CD14-positive monocyte (primary cell): ENCODE measurements around the gene ZNF697. TPM values are rescaled to one million over a fixed set of nuclear protein-coding genes. Genes with fewer than 3 reads are reported as not detected.

Experiments
- DNase-seq, 3 donors: peaks; one replicate each; pipeline ENCODE4 v3.0.0-alpha.2; 2011 to 2022
- H2AFZ ChIP-seq: 2 replicates; pipeline ENCODE4 v1.6.0; 2012; ENCODE audit warnings: mild to moderate bottlenecking, low read depth, low read length, inconsistent platforms; ENCODE audit not compliant: insufficient read depth, poor library complexity, severe bottlenecking
- H3K27ac ChIP-seq, 2 donors: 1 replicate in 1 of 2; 2 replicates in 1 of 2; pipeline ENCODE4 v1.5.1; 2012 to 2013; ENCODE audit warnings: low read length in 2 of 2, control low read depth in 1 of 2, inconsistent platforms in 1 of 2, low read depth in 1 of 2, mild to moderate bottlenecking in 1 of 2
- H3K27me3 ChIP-seq, 2 donors: one replicate each; pipeline versions ENCODE4 v1.6.0 to v1.6.1; 2011 to 2013; ENCODE audit warnings: low read length in 2 of 2; ENCODE audit not compliant: control insufficient read depth in 2 of 2, insufficient read depth in 2 of 2
- H3K36me3 ChIP-seq, 2 donors: replicated peaks in 1 of 2; 1 replicate in 1 of 2; 2 replicates in 1 of 2; pipeline versions ENCODE4 v1.5.1 to v1.6.1; 2012 to 2013; ENCODE audit warnings: low read length in 2 of 2, control low read depth in 1 of 2, inconsistent platforms in 1 of 2, mild to moderate bottlenecking in 1 of 2; ENCODE audit not compliant: insufficient read depth in 2 of 2, control insufficient read depth in 1 of 2
- H3K4me1 ChIP-seq, 2 donors: 1 replicate in 1 of 2; 2 replicates in 1 of 2; pipeline versions ENCODE4 v1.5.1 to v1.6.1; 2012 to 2013; ENCODE audit warnings: low read length in 2 of 2, control low read depth in 1 of 2, inconsistent platforms in 1 of 2, mild to moderate bottlenecking in 1 of 2, moderate library complexity in 1 of 2; ENCODE audit not compliant: insufficient read depth in 2 of 2, control insufficient read depth in 1 of 2
- H3K4me2 ChIP-seq: replicated peaks from 2 replicates; pipeline ENCODE3; 2012; ENCODE audit warnings: low read length, moderate library complexity, mild to moderate bottlenecking; ENCODE audit not compliant: poor library complexity, severe bottlenecking; ENCODE audit errors: extremely low read depth
- H3K4me3 ChIP-seq, 3 experiments: fragments of 200-600 bp in 1 of 3; sonication (generic) in 1 of 3; replicated peaks in 1 of 3; 1 replicate in 2 of 3; 2 replicates in 1 of 3; pipeline ENCODE4 v1.5.1; 2011 to 2013; ENCODE audit warnings: low read length in 3 of 3, mild to moderate bottlenecking in 3 of 3, control low read depth in 2 of 3, low read depth in 2 of 3, inconsistent platforms in 1 of 3, moderate library complexity in 1 of 3
- H3K79me2 ChIP-seq: 2 replicates; pipeline ENCODE4 v1.6.0; 2012; ENCODE audit warnings: mild to moderate bottlenecking, control low read depth, inconsistent platforms, low read length, moderate library complexity; ENCODE audit not compliant: insufficient read depth
- H3K9ac ChIP-seq: 2 replicates; pipeline ENCODE4 v1.6.0; 2017; ENCODE audit warnings: low read length, mild to moderate bottlenecking; ENCODE audit not compliant: insufficient read depth, poor library complexity, severe bottlenecking
- H3K9me3 ChIP-seq, 2 donors: replicated peaks in 1 of 2; 1 replicate in 1 of 2; 2 replicates in 1 of 2; pipeline versions ENCODE4 v1.5.1 to v1.6.1; 2012 to 2013; ENCODE audit warnings: low read length in 2 of 2, control low read depth in 1 of 2; ENCODE audit not compliant: control insufficient read depth in 1 of 2, insufficient read depth in 1 of 2
- H4K20me1 ChIP-seq: 2 replicates; pipeline ENCODE4 v1.6.0; 2012; ENCODE audit warnings: mild to moderate bottlenecking, low read length, control low read depth, moderate library complexity; ENCODE audit not compliant: insufficient read depth
- H3K27ac Mint-ChIP-seq, 7 donors: one replicate each; pipeline ENCODE4 v1.8.0; 2020; ENCODE audit warnings: mild to moderate bottlenecking in 7 of 7, mixed read lengths in 7 of 7, moderate library complexity in 6 of 7, inconsistent platforms in 2 of 7
- H3K27me3 Mint-ChIP-seq, 3 donors: one replicate each; pipeline ENCODE4 v1.8.0; 2021 to 2022; ENCODE audit warnings: low read depth in 3 of 3, mild to moderate bottlenecking in 3 of 3, mixed read lengths in 3 of 3, moderate library complexity in 3 of 3, inconsistent platforms in 1 of 3
- H3K36me3 Mint-ChIP-seq, 2 donors: one replicate each; pipeline ENCODE4 v1.8.0; 2020; ENCODE audit warnings: mixed read lengths in 2 of 2, inconsistent platforms in 1 of 2, mild to moderate bottlenecking in 1 of 2
- H3K4me1 Mint-ChIP-seq: one replicate; pipeline ENCODE4 v1.8.0; 2020; ENCODE audit warnings: mild to moderate bottlenecking, mixed read lengths
- H3K4me3 Mint-ChIP-seq, 2 donors: one replicate each; pipeline ENCODE4 v1.8.0; 2020; ENCODE audit warnings: mild to moderate bottlenecking in 2 of 2, mixed read lengths in 2 of 2, moderate library complexity in 1 of 2
- H3K9me3 Mint-ChIP-seq, 7 donors: one replicate each; pipeline ENCODE4 v1.8.0; 2020 to 2022; ENCODE audit warnings: mixed read lengths in 7 of 7, mild to moderate bottlenecking in 6 of 7, moderate library complexity in 6 of 7, inconsistent platforms in 2 of 7
- intact Hi-C, 2 donors: fragments of 100-400 bp; cut with micrococcal nuclease; formaldehyde crosslinking; loops; one replicate each; pipeline versions ENCODE4 v1.15.0 to v1.15.1; 2023
- polyA plus RNA-seq, 3 donors: library from polyadenylated mRNA; depleted of rRNA in 1 of 3; unstranded in 2 of 3; stranded (reverse) in 1 of 3; fragments of 300-500 nt in 2 of 3; fragments of >200 nt in 1 of 3; fragmentation: Illumina TruSeq in 2 of 3; gene quantifications; 1 replicate in 2 of 3; 2 replicates in 1 of 3; pipeline ENCODE4 v1.2.3, GENCODE V29; 2012 to 2021
- TF ChIP-seq, protein P1 (sequence below): fragments of 200-600 bp; IDR thresholded peaks from one replicate; pipeline ENCODE4 v1.8.0; 2022; ENCODE audit warnings: antibody characterized with exemption, mild to moderate bottlenecking

ZNF697 gene
- polyA plus RNA-seq, 3 donors: 0.37 to 3.1 (median 0.49) TPM

- Histone ChIP-seq H3K79me2 (no peaks in the 10 kb centered on the region), H4K20me1 (no peaks in the 10 kb centered on the region), H3K27me3 (no peaks in the 10 kb centered on the region), H3K4me1 (no peaks in the 10 kb centered on the region), H3K36me3 (no peaks in the 10 kb centered on the region), H3K4me2 (no peak overlapping the region), H3K9ac (no peak overlapping the region), H3K27ac (no peak overlapping the region), H3K9me3 (no peaks in the 10 kb centered on the region), H2AFZ (no peak overlapping the region), H3K4me3 (no peak overlapping the region)
- intact Hi-C loops: no loop called here
- TF ChIP-seq, protein P1, sequence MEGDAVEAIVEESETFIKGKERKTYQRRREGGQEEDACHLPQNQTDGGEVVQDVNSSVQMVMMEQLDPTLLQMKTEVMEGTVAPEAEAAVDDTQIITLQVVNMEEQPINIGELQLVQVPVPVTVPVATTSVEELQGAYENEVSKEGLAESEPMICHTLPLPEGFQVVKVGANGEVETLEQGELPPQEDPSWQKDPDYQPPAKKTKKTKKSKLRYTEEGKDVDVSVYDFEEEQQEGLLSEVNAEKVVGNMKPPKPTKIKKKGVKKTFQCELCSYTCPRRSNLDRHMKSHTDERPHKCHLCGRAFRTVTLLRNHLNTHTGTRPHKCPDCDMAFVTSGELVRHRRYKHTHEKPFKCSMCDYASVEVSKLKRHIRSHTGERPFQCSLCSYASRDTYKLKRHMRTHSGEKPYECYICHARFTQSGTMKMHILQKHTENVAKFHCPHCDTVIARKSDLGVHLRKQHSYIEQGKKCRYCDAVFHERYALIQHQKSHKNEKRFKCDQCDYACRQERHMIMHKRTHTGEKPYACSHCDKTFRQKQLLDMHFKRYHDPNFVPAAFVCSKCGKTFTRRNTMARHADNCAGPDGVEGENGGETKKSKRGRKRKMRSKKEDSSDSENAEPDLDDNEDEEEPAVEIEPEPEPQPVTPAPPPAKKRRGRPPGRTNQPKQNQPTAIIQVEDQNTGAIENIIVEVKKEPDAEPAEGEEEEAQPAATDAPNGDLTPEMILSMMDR: no peak
- H3K36me3 Mint-ChIP-seq: no peaks in the 10 kb centered on the region
- peaks cover 2 to 3% (median 3%) of the 10 kb centered on the region in 3 donors for H3K27me3 Mint-ChIP-seq
- no peak overlapping the region for H3K27ac Mint-ChIP-seq
- H3K9me3 Mint-ChIP-seq: peaks cover 0 to 10% (median 2%) of the 10 kb centered on the region in 7 donors
- H3K4me3 Mint-ChIP-seq: no peak overlapping the region
- no peaks in the 10 kb centered on the region for H3K4me1 Mint-ChIP-seq
- no peak for DNase-seq
Measured at GRCh38 chr1:119689511-119689910, 41.4 kb upstream of the ZNF697 start.

DNA sequence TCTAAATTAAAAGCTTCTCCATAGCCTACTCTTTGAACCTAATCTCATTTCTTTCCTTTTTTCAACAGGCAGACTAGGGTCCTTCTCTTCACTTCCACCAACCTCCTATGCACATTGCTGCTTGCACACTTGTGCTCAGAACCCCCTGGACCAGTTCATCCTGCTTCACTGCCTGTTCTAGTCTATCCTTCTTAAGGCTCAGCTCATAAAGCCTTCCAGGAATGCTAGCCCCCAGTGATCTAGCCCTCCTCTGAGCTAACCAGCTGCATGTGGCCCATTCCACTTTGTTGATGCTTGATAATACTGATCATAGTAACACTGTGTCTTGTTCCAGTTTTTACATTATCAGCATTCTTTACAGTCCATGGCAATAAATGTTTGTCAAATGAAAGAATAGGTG is 40.7 kb upstream of the ZNF697 start:
- Histone ChIP-seq H3K36me3 (no peaks in the 10 kb centered on the region), H3K79me2 (no peaks in the 10 kb centered on the region), H4K20me1 (no peaks in the 10 kb centered on the region), H2AFZ (no peak overlapping the region), H3K4me2 (no peak overlapping the region), H3K4me1 (no peaks in the 10 kb centered on the region), H3K4me3 (no peak overlapping the region), H3K27ac (no peak overlapping the region), H3K9me3 (no peaks in the 10 kb centered on the region), H3K27me3 (no peaks in the 10 kb centered on the region), H3K9ac (no peak overlapping the region)
- Mint-ChIP-seq H3K4me3 (no peak overlapping the region), H3K27me3 (peaks cover 1 to 2% (median 2%) of the 10 kb centered on the region in 3 donors), H3K9me3 (peaks cover 0 to 8% (median 0%) of the 10 kb centered on the region in 7 donors), H3K27ac (no peak overlapping the region), H3K36me3 (no peaks in the 10 kb centered on the region), H3K4me1 (no peaks in the 10 kb centered on the region)
- TF ChIP-seq, protein P1: no peak
- no peak for DNase-seq
- intact Hi-C loops: no loop called here
